Nephron progenitor cell (in vitro differentiated cells): ENCODE measurements around the gene TAPT1.

Experiments
- DNase-seq: peaks from one replicate; pipeline ENCODE4 v3.0.0; 2021
- H3K27ac Mint-ChIP-seq: 2 replicates; pipeline ENCODE4 v1.8.0; 2021; ENCODE audit warnings: mild to moderate bottlenecking, moderate library complexity, mixed read lengths
- H3K27me3 Mint-ChIP-seq: 2 replicates; pipeline ENCODE4 v1.8.0; 2021; ENCODE audit warnings: mild to moderate bottlenecking, low read depth, mixed read lengths; ENCODE audit not compliant: poor library complexity
- H3K36me3 Mint-ChIP-seq: 2 replicates; pipeline ENCODE4 v1.8.0; 2021; ENCODE audit warnings: low read depth, mixed read lengths
- H3K4me1 Mint-ChIP-seq: 2 replicates; pipeline ENCODE4 v1.8.0; 2021; ENCODE audit warnings: mixed read lengths
- H3K4me3 Mint-ChIP-seq: 2 replicates; pipeline ENCODE4 v1.8.0; 2021; ENCODE audit warnings: mild to moderate bottlenecking, moderate library complexity, mixed read lengths
- H3K9me3 Mint-ChIP-seq: 2 replicates; pipeline ENCODE4 v1.8.0; 2021; ENCODE audit warnings: mild to moderate bottlenecking, moderate library complexity, mixed read lengths
- CTCF ChIP-seq: fragments of 200-600 bp; sonication (generic); IDR thresholded peaks from 2 replicates; pipeline ENCODE4 v1.5.0; 2021; ENCODE audit warnings: antibody characterized with exemption

Gene TAPT1

GRCh38 chr4:16162891-16163290 is 63.4 kb downstream of the TAPT1 start:
- Mint-ChIP-seq H3K27me3 (peaks cover 4% of the 10 kb centered on the region), H3K4me1 (peaks cover 22% of the 10 kb centered on the region), H3K4me3 (no peak overlapping the region), H3K9me3 (no peaks in the 10 kb centered on the region), H3K27ac (no peak overlapping the region), H3K36me3 (peaks cover 56% of the 10 kb centered on the region)
- TF ChIP-seq CTCF = no peak
- DNase-seq = no peak

- Mint-ChIP-seq H3K9me3 (no peaks in the 10 kb centered on the region), H3K4me1 (peaks cover 26% of the 10 kb centered on the region), H3K4me3 (no peak overlapping the region), H3K36me3 (peaks cover 51% of the 10 kb centered on the region), H3K27ac (no peak overlapping the region), H3K27me3 (peaks cover 4% of the 10 kb centered on the region)
- no peak for TF ChIP-seq CTCF
- DNase-seq = no peak
These were observed 64.3 kb downstream of the TAPT1 start for GRCh38 chr4:16161851-16162408.

GRCh38 chr4:16160457-16160856 is 65.8 kb downstream of the TAPT1 start:
- H3K27me3 Mint-ChIP-seq = peaks cover 4% of the 10 kb centered on the region
- TF ChIP-seq CTCF = no peak
- no peaks in the 10 kb centered on the region for H3K9me3 Mint-ChIP-seq
- H3K4me3 Mint-ChIP-seq = no peak overlapping the region
- no peak overlapping the region for H3K27ac Mint-ChIP-seq
- peaks cover 37% of the 10 kb centered on the region for H3K36me3 Mint-ChIP-seq
- no peak for DNase-seq
- H3K4me1 Mint-ChIP-seq = peaks cover 37% of the 10 kb centered on the region

GRCh38 chr4:16159286-16159685 is 67.0 kb downstream of the TAPT1 start:
- Mint-ChIP-seq H3K9me3 (no peaks in the 10 kb centered on the region), H3K36me3 (peaks cover 25% of the 10 kb centered on the region), H3K4me3 (no peak overlapping the region)

GRCh38 chr4:16158504-16158852 is 67.8 kb downstream of the TAPT1 start:
- H3K36me3 Mint-ChIP-seq = peaks cover 17% of the 10 kb centered on the region
- H3K4me3 Mint-ChIP-seq = peak overlapping the region; percentile 63
- H3K27me3 Mint-ChIP-seq = peaks cover 4% of the 10 kb centered on the region
- H3K27ac Mint-ChIP-seq = no peak overlapping the region
- no peaks in the 10 kb centered on the region for H3K9me3 Mint-ChIP-seq
- peak; percentile 15 for DNase-seq
- peaks cover 38% of the 10 kb centered on the region for H3K4me1 Mint-ChIP-seq
- no peak for TF ChIP-seq CTCF

More at GRCh38 chr4:16159286-16159685, 67.0 kb downstream of the TAPT1 start:
- peaks cover 38% of the 10 kb centered on the region for H3K4me1 Mint-ChIP-seq
- no peak overlapping the region for H3K27ac Mint-ChIP-seq
- H3K27me3 Mint-ChIP-seq = peaks cover 4% of the 10 kb centered on the region
- TF ChIP-seq CTCF = no peak
- DNase-seq = no peak
